GM12878 (cell line): ENCODE data around the gene RPL9.

Source experiments
- BCL11A ChIP-seq: IDR thresholded peaks from 2 replicates; pipeline ENCODE4 v1.6.1; 2011; ENCODE audit warnings: low read depth, low read length
- CHD4 ChIP-seq: fragments of 200-600 bp; sonication (generic); IDR thresholded peaks from 2 replicates; pipeline ENCODE4 v1.6.1; 2016; ENCODE audit warnings: mild to moderate bottlenecking
- EZH2 ChIP-seq: IDR thresholded peaks from 2 replicates; pipeline ENCODE4 v1.6.1; 2012; ENCODE audit warnings: low read depth, mild to moderate bottlenecking, control low read depth, inconsistent platforms, low read length, borderline replicate concordance; ENCODE audit not compliant: control insufficient read depth
- MTA2 ChIP-seq: fragments of 450-650 bp; IDR thresholded peaks from 2 replicates; pipeline ENCODE4 v1.6.1; 2016; ENCODE audit warnings: low read depth, mild to moderate bottlenecking, moderate library complexity
- NFYA ChIP-seq: IDR thresholded peaks from 2 replicates; pipeline ENCODE4 v1.6.1; 2011; ENCODE audit warnings: low read depth, mild to moderate bottlenecking, low read length, improper control_type of control experiment, borderline replicate concordance
- RCOR1 ChIP-seq: conservative IDR thresholded peaks from 2 replicates; pipeline ENCODE4 v1.6.1; 2012; ENCODE audit warnings: low read depth, low read length, improper control_type of control experiment
- SIX5 ChIP-seq: IDR thresholded peaks from 2 replicates; pipeline ENCODE4 v1.6.1; 2011; ENCODE audit warnings: mild to moderate bottlenecking, low read depth, low read length, moderate library complexity; ENCODE audit not compliant: severe bottlenecking
- SRF ChIP-seq, 2 experiments: IDR thresholded peaks; 2 replicates each; pipeline ENCODE4 v1.6.1; 2011; ENCODE audit warnings: low read depth in 2 of 2, low read length in 2 of 2, mild to moderate bottlenecking in 1 of 2, moderate library complexity in 1 of 2
- SUZ12 ChIP-seq: fragments of 200-600 bp; sonication (generic); IDR thresholded peaks from one replicate; pipeline ENCODE4 v1.6.1; 2018; ENCODE audit warnings: antibody characterized with exemption, mild to moderate bottlenecking; ENCODE audit not compliant: unreplicated experiment
- TF ChIP-seq, protein P1 (sequence below), 3 experiments: IDR thresholded peaks in 2 of 3; conservative IDR thresholded peaks in 1 of 3; 2 replicates each; pipeline ENCODE4 v1.5.1; 2011; ENCODE audit warnings: low read depth in 3 of 3, low read length in 3 of 3, mild to moderate bottlenecking in 3 of 3, control low read depth in 2 of 3, moderate library complexity in 2 of 3, inconsistent platforms in 1 of 3, mixed read lengths in 1 of 3; ENCODE audit not compliant: control insufficient read depth in 2 of 3, insufficient read depth in 1 of 3; ENCODE audit errors: extremely low read depth in 1 of 3
- TF ChIP-seq, protein P2 (sequence below): IDR thresholded peaks from 2 replicates; pipeline ENCODE4 v1.6.1; 2012; ENCODE audit warnings: mild to moderate bottlenecking, low read depth, low read length
- TF ChIP-seq, protein P3 (sequence below): IDR thresholded peaks from 2 replicates; pipeline ENCODE4 v1.6.1; 2011; ENCODE audit warnings: borderline replicate concordance, low read depth, mild to moderate bottlenecking, moderate library complexity, mixed read lengths, low read length; ENCODE audit not compliant: insufficient read depth; ENCODE audit errors: extremely low read length

DNA sequence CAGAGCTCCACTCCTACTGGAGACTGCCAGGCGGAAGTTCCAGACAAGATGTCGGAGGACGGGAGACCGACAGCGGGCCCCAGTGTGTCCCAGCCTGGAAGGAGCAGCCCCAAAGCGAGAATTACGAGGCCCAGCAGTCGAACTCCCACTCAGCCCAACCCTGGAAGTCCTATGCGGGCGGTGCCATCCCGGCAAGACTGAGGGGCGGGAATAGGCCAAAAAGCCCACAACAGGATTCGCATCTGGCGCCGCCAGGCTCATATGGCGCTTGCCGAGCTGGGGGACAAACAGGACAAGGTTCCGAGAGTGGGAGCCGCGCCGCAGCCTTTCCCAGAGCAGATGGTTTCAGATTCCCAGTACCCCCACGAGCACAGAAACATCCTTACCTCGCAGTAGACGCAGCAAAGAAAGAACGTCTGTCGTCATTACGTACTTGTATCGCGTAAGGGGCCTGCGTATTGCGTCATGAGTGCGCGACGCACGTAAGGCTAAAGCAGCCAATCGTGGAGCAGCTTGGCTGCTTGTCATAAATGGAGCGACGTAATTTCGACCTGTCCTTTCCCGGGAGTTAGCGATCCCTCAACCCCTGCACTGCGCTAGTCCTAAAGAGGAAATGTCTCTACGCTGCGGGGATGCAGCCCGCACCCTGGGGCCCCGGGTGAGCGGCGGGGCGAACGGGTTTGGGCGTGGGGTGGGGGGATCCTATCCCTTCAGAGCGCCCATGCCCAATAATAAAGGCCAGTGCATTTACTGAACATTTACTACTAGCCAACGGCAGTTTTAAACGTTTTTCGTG, at the start of gene RPL9, which contains the start of gene LIAS:
- TF ChIP-seq, protein P1, sequence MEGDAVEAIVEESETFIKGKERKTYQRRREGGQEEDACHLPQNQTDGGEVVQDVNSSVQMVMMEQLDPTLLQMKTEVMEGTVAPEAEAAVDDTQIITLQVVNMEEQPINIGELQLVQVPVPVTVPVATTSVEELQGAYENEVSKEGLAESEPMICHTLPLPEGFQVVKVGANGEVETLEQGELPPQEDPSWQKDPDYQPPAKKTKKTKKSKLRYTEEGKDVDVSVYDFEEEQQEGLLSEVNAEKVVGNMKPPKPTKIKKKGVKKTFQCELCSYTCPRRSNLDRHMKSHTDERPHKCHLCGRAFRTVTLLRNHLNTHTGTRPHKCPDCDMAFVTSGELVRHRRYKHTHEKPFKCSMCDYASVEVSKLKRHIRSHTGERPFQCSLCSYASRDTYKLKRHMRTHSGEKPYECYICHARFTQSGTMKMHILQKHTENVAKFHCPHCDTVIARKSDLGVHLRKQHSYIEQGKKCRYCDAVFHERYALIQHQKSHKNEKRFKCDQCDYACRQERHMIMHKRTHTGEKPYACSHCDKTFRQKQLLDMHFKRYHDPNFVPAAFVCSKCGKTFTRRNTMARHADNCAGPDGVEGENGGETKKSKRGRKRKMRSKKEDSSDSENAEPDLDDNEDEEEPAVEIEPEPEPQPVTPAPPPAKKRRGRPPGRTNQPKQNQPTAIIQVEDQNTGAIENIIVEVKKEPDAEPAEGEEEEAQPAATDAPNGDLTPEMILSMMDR (IDR thresholded peaks at IDR 0.05 in 2 of 3, conservative IDR thresholded peaks at IDR 0.05 in 1 of 3; ENCODE audit: control insufficient read depth in 2 of 3, extremely low read depth in 1 of 3, insufficient read depth in 1 of 3, low read depth in 3 of 3, low read length in 3 of 3), result no peak
- TF ChIP-seq SIX5, result peak; percentile 61
- no peak for TF ChIP-seq BCL11A
- no peak; the same call in 1 of the 2 replicates for TF ChIP-seq NFYA
- no peak for TF ChIP-seq CHD4
- TF ChIP-seq RCOR1, result no peak
- TF ChIP-seq MTA2, result no peak
- no peak for TF ChIP-seq EZH2
- TF ChIP-seq SRF (IDR thresholded peaks at IDR 0.05; ENCODE audit: low read depth in 2 of 2, low read length in 2 of 2), result peak in 1 of 2 experiments; percentile 82; a peak in 2 of 4 replicates
- TF ChIP-seq SUZ12, result no peak
- TF ChIP-seq, protein P2, sequence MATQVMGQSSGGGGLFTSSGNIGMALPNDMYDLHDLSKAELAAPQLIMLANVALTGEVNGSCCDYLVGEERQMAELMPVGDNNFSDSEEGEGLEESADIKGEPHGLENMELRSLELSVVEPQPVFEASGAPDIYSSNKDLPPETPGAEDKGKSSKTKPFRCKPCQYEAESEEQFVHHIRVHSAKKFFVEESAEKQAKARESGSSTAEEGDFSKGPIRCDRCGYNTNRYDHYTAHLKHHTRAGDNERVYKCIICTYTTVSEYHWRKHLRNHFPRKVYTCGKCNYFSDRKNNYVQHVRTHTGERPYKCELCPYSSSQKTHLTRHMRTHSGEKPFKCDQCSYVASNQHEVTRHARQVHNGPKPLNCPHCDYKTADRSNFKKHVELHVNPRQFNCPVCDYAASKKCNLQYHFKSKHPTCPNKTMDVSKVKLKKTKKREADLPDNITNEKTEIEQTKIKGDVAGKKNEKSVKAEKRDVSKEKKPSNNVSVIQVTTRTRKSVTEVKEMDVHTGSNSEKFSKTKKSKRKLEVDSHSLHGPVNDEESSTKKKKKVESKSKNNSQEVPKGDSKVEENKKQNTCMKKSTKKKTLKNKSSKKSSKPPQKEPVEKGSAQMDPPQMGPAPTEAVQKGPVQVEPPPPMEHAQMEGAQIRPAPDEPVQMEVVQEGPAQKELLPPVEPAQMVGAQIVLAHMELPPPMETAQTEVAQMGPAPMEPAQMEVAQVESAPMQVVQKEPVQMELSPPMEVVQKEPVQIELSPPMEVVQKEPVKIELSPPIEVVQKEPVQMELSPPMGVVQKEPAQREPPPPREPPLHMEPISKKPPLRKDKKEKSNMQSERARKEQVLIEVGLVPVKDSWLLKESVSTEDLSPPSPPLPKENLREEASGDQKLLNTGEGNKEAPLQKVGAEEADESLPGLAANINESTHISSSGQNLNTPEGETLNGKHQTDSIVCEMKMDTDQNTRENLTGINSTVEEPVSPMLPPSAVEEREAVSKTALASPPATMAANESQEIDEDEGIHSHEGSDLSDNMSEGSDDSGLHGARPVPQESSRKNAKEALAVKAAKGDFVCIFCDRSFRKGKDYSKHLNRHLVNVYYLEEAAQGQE, result no peak
- TF ChIP-seq, protein P3, sequence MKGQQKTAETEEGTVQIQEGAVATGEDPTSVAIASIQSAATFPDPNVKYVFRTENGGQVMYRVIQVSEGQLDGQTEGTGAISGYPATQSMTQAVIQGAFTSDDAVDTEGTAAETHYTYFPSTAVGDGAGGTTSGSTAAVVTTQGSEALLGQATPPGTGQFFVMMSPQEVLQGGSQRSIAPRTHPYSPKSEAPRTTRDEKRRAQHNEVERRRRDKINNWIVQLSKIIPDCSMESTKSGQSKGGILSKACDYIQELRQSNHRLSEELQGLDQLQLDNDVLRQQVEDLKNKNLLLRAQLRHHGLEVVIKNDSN, result no peak
